HEK293T (cell line): ENCODE data around the gene FKRP.

Source experiments
- CTCF ChIA-PET: fragments of 350-600 bp; formaldehyde crosslinking; extraction: SDS; loops from one replicate; lab custom pipeline; 2021; ENCODE audit warnings: antibody characterized with exemption, inconsistent platforms; lab: Yijun Ruan, JAX
- POLR2A ChIA-PET: fragments of 350-600 bp; formaldehyde crosslinking; extraction: SDS; loops from one replicate; lab custom pipeline; 2020; ENCODE audit warnings: antibody characterized with exemption, inconsistent platforms; lab: Yijun Ruan, JAX
- DNase-seq: peaks from one replicate; pipeline ENCODE4 v3.0.0; 2012; ENCODE audit warnings: mixed read lengths; ENCODE audit errors: extremely low spot score
- ARNT ChIP-seq: fragments of 450-650 bp; IDR thresholded peaks from 2 replicates; pipeline ENCODE4 v1.6.1; 2017; ENCODE audit warnings: mild to moderate bottlenecking
- BHLHE40 ChIP-seq: fragments of 450-650 bp; IDR thresholded peaks from 2 replicates; pipeline ENCODE4 v1.6.1; 2016; ENCODE audit warnings: mild to moderate bottlenecking, moderate library complexity, borderline replicate concordance
- CTBP1 ChIP-seq: fragments of 450-650 bp; IDR thresholded peaks from 2 replicates; pipeline ENCODE4 v1.6.1; 2016; ENCODE audit warnings: borderline replicate concordance
- ELF4 ChIP-seq: fragments of 450-650 bp; IDR thresholded peaks from 2 replicates; pipeline ENCODE4 v1.6.1; 2017; ENCODE audit warnings: antibody characterized with exemption
- FOXA1 ChIP-seq: fragments of 450-650 bp; IDR thresholded peaks from 2 replicates; pipeline ENCODE4 v1.6.1; 2016; ENCODE audit warnings: mild to moderate bottlenecking
- FOXK2 ChIP-seq: fragments of 450-650 bp; IDR thresholded peaks from 2 replicates; pipeline ENCODE4 v1.6.1; 2016; ENCODE audit warnings: mild to moderate bottlenecking
- FOXM1 ChIP-seq: fragments of 450-650 bp; IDR thresholded peaks from 2 replicates; pipeline ENCODE4 v1.6.1; 2017; ENCODE audit warnings: mild to moderate bottlenecking, borderline replicate concordance
- HDGF ChIP-seq: fragments of 450-650 bp; IDR thresholded peaks from 2 replicates; pipeline ENCODE4 v1.6.1; 2017; ENCODE audit warnings: antibody characterized with exemption, borderline replicate concordance
- L3MBTL2 ChIP-seq: fragments of 450-650 bp; conservative IDR thresholded peaks from 2 replicates; pipeline ENCODE4 v1.6.1; 2016; ENCODE audit warnings: mild to moderate bottlenecking
- LEF1 ChIP-seq: fragments of 450-650 bp; IDR thresholded peaks from 2 replicates; pipeline ENCODE4 v1.6.1; 2017; ENCODE audit warnings: mild to moderate bottlenecking, borderline replicate concordance
- NFRKB ChIP-seq: fragments of 450-650 bp; IDR thresholded peaks from 2 replicates; pipeline ENCODE4 v1.6.1; 2016; ENCODE audit warnings: mild to moderate bottlenecking, moderate library complexity
- PKNOX1 ChIP-seq: fragments of 450-650 bp; IDR thresholded peaks from 2 replicates; pipeline ENCODE4 v1.6.1; 2016
- SP1 ChIP-seq: fragments of 450-650 bp; IDR thresholded peaks from 2 replicates; pipeline ENCODE4 v1.6.1; 2017
- SUZ12 ChIP-seq: fragments of 450-650 bp; IDR thresholded peaks from 2 replicates; pipeline ENCODE4 v1.6.1; 2016; ENCODE audit warnings: mild to moderate bottlenecking
- TARDBP ChIP-seq: fragments of 450-650 bp; IDR thresholded peaks from 2 replicates; pipeline ENCODE4 v1.6.1; 2016
- ZNF384 ChIP-seq: fragments of 450-650 bp; IDR thresholded peaks from 2 replicates; pipeline ENCODE4 v1.6.1; 2016

FKRP gene

GRCh38 chr19:46745521-46746280 is at the start of gene FKRP:
Gene FKRP (plus strand): TSS chr19:46746057. CDS start chr19:46755451, 9,394 bp downstream.
- ChIA-PET POLR2A (no interaction called here), CTCF (no interaction called here)
- no peak for TF ChIP-seq TARDBP
- no peak for TF ChIP-seq FOXA1
- TF ChIP-seq CTBP1: no peak
- TF ChIP-seq BHLHE40: no peak
- TF ChIP-seq NFRKB: no peak
- TF ChIP-seq SP1: no peak
- TF ChIP-seq HDGF: no peak
- no peak for TF ChIP-seq SUZ12
- no peak for TF ChIP-seq ZNF384
- no peak for TF ChIP-seq ELF4
- peak; percentile 63 for DNase-seq

GRCh38 chr19:46696866-46697203 is 49.0 kb upstream of the FKRP start:
- CTCF ChIA-PET: interaction anchor here (1.1 kb wide), 1 partner anchor 9 kb away, joined by 3 read pairs; no protein-coding TSS in a partner anchor
- POLR2A ChIA-PET: interaction anchor here (1.2 kb wide), 1 partner anchor 97 kb away, joined by 5 read pairs; the partner anchor contains the start of gene CALM3
- no peak for DNase-seq
- no peak for TF ChIP-seq PKNOX1
- TF ChIP-seq SUZ12: no peak

GRCh38 chr19:46697204-46697960 is 48.5 kb upstream of the FKRP start:
- ChIA-PET POLR2A (interaction anchor here (0.6 to 1.2 kb wide), 2 partner anchors 10 to 97 kb away, joined by 3 to 5 read pairs; partner anchors contain the start of gene CALM3), CTCF (interaction anchor here (1.1 kb wide), 1 partner anchor 10 kb away, joined by 3 read pairs; no protein-coding TSS in a partner anchor)
- peak; percentile 98 for DNase-seq
- TF ChIP-seq FOXM1: no peak
- no peak for TF ChIP-seq FOXA1
- peak; percentile 35; the same call in 1 of the 2 replicates for TF ChIP-seq L3MBTL2
- TF ChIP-seq NFRKB: no peak

GRCh38 chr19:46698395-46699321 is 47.2 kb upstream of the FKRP start:
- ChIA-PET CTCF (no interaction called here), POLR2A (no interaction called here)
- no peak for DNase-seq
- TF ChIP-seq CTBP1 (no peak), PKNOX1 (no peak)

- POLR2A ChIA-PET: no interaction called here
- DNase-seq: no peak
- TF ChIP-seq SP1 (no peak), TARDBP (no peak), ELF4 (no peak), ZNF384 (no peak), SUZ12 (no peak), CTBP1 (no peak), LEF1 (no peak), FOXK2 (no peak), ARNT (no peak), HDGF (no peak), FOXA1 (no peak), NFRKB (no peak), L3MBTL2 (no peak), FOXM1 (no peak), BHLHE40 (no peak), PKNOX1 (no peak)
- CTCF ChIA-PET: no interaction called here
Measured at GRCh38 chr19:46700704-46701103, 45.2 kb upstream of the FKRP start.

GRCh38 chr19:46704379-46705076 is 41.3 kb upstream of the FKRP start:
- CTCF ChIA-PET: interaction anchor here (0.7 to 3.4 kb wide), 9 partner anchors 9 to 106 kb away, joined by 3 to 11 read pairs (median 3); no protein-coding TSS in a partner anchor
- TF ChIP-seq LEF1: no peak
- no peak for TF ChIP-seq SP1
- TF ChIP-seq CTBP1: no peak
- peak; percentile 86 for DNase-seq
- POLR2A ChIA-PET: no interaction called here
